A673 (cell line): Measurements from ENCODE around the gene FTSJ3. TPM values are rescaled to one million over a fixed set of nuclear protein-coding genes. Genes with fewer than 3 reads are reported as not detected.
"Not testable (repeated sequence)": the region's sequence is repeated elsewhere in the genome, so short reads cannot be mapped to it uniquely, and the experiment has no call there.

Source experiments
- BruUV-seq: library from RNA; stranded (reverse); fragments of 400-500 nt; replicated peaks from 2 replicates; lab custom pipeline; 2021; lab: Mats Ljungman, UMichigan
- CTCF ChIA-PET: fragments of 300-600 bp; sonication (Branson Sonifier 250); formaldehyde crosslinking; loops from one replicate; lab custom pipeline; 2022; ENCODE audit warnings: antibody characterized with exemption; lab: Charles Lee
- POLR2A ChIA-PET: fragments of 300-600 bp; sonication (Branson Sonifier 250); formaldehyde crosslinking; loops from one replicate; lab custom pipeline; 2022; ENCODE audit warnings: antibody characterized with exemption; ENCODE audit not compliant: low non-redundant PET; lab: Charles Lee
- DNase-seq: peaks from one replicate; pipeline ENCODE4 v3.0.0-alpha.2; 2015; ENCODE audit warnings: low spot score
- H3K27ac ChIP-seq: fragments of 200-600 bp; sonication (generic); 2 replicates; pipeline ENCODE4 v1.5.1; 2016; ENCODE audit warnings: mixed run types, low read depth, mild to moderate bottlenecking, mixed read lengths, antibody characterized with exemption, low read length; ENCODE audit not compliant: poor library complexity, severe bottlenecking
- H3K27me3 ChIP-seq: fragments of 200-600 bp; sonication (generic); replicated peaks from 2 replicates; pipeline ENCODE4 v1.6.1; 2017; ENCODE audit warnings: mixed run types, low read depth, mild to moderate bottlenecking, mixed read lengths, antibody characterized with exemption, low read length; ENCODE audit not compliant: insufficient read depth, poor library complexity
- H3K36me3 ChIP-seq: fragments of 200-600 bp; sonication (generic); 2 replicates; pipeline ENCODE4 v1.6.1; 2016; ENCODE audit warnings: mixed run types, mild to moderate bottlenecking, mixed read lengths, antibody characterized with exemption, low read length; ENCODE audit not compliant: insufficient read depth, poor library complexity, severe bottlenecking
- H3K4me1 ChIP-seq: fragments of 200-600 bp; sonication (generic); 2 replicates; pipeline ENCODE4 v1.6.1; 2017; ENCODE audit warnings: mixed run types, mild to moderate bottlenecking, mixed read lengths, antibody characterized with exemption, low read length; ENCODE audit not compliant: insufficient read depth, poor library complexity, severe bottlenecking
- H3K4me3 ChIP-seq: fragments of 200-600 bp; sonication (generic); 2 replicates; pipeline ENCODE4 v1.5.1; 2016; ENCODE audit warnings: low read depth, mixed run types, mild to moderate bottlenecking, mixed read lengths, low read length; ENCODE audit not compliant: poor library complexity, severe bottlenecking
- H3K9me3 ChIP-seq: fragments of 200-600 bp; sonication (generic); 2 replicates; pipeline ENCODE4 v1.6.1; 2016; ENCODE audit warnings: mixed run types, low read depth, mild to moderate bottlenecking, mixed read lengths, antibody characterized with exemption, low read length; ENCODE audit not compliant: poor library complexity, severe bottlenecking
- EZH2 ChIP-seq: fragments of 200-600 bp; sonication (generic); IDR thresholded peaks from 2 replicates; pipeline ENCODE4 v1.6.1; 2017; ENCODE audit warnings: borderline replicate concordance, low read depth, mild to moderate bottlenecking, mixed read lengths, antibody characterized with exemption, low read length; ENCODE audit not compliant: poor library complexity, severe bottlenecking
- intact Hi-C: fragments of 100-400 bp; cut with micrococcal nuclease; formaldehyde crosslinking; loops from one replicate; pipeline ENCODE4 v1.10.0; 2022; ENCODE audit not compliant: unreplicated experiment
- total RNA-seq: library from RNA; stranded (reverse); gene quantifications from 2 replicates; pipeline ENCODE4 v1.2.3, GENCODE V29; 2021
- TF ChIP-seq, protein P1 (sequence below): fragments of 300-800, 200-600 bp; sonication (generic); conservative IDR thresholded peaks from 2 replicates; pipeline ENCODE4 v1.5.1; 2017; ENCODE audit warnings: low read depth, mild to moderate bottlenecking, antibody characterized with exemption, low read length, moderate library complexity, mixed read lengths

Gene FTSJ3
- total RNA-seq, 1 experiment from 2014 or later: 90.4 TPM

DNA sequence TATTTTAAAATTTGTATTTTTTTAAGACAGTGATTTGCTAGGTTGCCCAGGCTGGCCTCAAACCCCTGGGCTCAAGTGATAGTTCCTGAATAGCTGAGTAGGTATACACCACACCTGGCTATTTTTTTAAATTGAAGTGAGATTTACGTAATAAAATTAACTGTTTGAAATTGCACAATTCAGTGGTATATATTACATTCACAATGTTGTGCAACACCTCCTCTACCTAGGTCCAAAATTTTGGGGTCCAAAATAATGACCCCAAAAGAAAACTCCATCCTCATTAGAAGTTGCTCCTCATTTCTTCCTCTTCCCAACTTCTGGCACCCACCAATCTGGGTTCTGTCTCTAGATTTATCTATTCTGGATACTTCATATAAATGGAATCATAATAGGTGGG is 18.0 kb upstream of the FTSJ3 start:
- H3K27me3 ChIP-seq: no peaks in the 10 kb centered on the region
- POLR2A ChIA-PET: no interaction called here

GRCh38 chr17:63843910-63844677 is 16.6 kb upstream of the FTSJ3 start:
- H3K27me3 ChIP-seq: no peaks in the 10 kb centered on the region
- no peaks in the 10 kb centered on the region for H3K36me3 ChIP-seq
- H3K27ac ChIP-seq: no peak overlapping the region
- H3K4me1 ChIP-seq: peaks cover 23% of the 10 kb centered on the region
- BruUV-seq: no TSS peak
- peak overlapping the region; percentile 95 for H3K4me3 ChIP-seq
- CTCF ChIA-PET: interaction anchor here (0.7 kb wide), 1 partner anchor 17 kb away, joined by 5 read pairs; the partner anchor contains the start of gene PSMC5
- no peak for DNase-seq
- H3K9me3 ChIP-seq: no peaks in the 10 kb centered on the region
- intact Hi-C loops: no loop called here
- POLR2A ChIA-PET: no interaction called here
- TF ChIP-seq, protein P1, sequence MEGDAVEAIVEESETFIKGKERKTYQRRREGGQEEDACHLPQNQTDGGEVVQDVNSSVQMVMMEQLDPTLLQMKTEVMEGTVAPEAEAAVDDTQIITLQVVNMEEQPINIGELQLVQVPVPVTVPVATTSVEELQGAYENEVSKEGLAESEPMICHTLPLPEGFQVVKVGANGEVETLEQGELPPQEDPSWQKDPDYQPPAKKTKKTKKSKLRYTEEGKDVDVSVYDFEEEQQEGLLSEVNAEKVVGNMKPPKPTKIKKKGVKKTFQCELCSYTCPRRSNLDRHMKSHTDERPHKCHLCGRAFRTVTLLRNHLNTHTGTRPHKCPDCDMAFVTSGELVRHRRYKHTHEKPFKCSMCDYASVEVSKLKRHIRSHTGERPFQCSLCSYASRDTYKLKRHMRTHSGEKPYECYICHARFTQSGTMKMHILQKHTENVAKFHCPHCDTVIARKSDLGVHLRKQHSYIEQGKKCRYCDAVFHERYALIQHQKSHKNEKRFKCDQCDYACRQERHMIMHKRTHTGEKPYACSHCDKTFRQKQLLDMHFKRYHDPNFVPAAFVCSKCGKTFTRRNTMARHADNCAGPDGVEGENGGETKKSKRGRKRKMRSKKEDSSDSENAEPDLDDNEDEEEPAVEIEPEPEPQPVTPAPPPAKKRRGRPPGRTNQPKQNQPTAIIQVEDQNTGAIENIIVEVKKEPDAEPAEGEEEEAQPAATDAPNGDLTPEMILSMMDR: no peak
- no peak for TF ChIP-seq EZH2

More for the DNA sequence above, 18.0 kb upstream of the FTSJ3 start:
- intact Hi-C loops: no loop called here
- no peak for DNase-seq
- CTCF ChIA-PET: no interaction called here
- Histone ChIP-seq H3K4me3 (no peak overlapping the region), H3K27ac (no peak overlapping the region), H3K9me3 (no peaks in the 10 kb centered on the region), H3K36me3 (no peaks in the 10 kb centered on the region), H3K4me1 (peaks cover 9% of the 10 kb centered on the region)
- BruUV-seq: no TSS peak
- no peak for TF ChIP-seq EZH2
- TF ChIP-seq, protein P1: no peak

- Histone ChIP-seq H3K4me3 (peak overlapping the region; percentile 95), H3K4me1 (peaks cover 30% of the 10 kb centered on the region), H3K27ac (peak overlapping the region; percentile 62)
- ChIA-PET CTCF (interaction anchor here (0.7 to 1.2 kb wide), 3 partner anchors 9 to 23 kb away, joined by 4 to 5 read pairs (median 5); partner anchors contain the start of gene PSMC5), POLR2A (interaction anchor here (0.6 kb wide), 1 partner anchor 303 kb away, joined by 3 read pairs; no protein-coding TSS in a partner anchor)
- DNase-seq, H3K9me3 ChIP-seq, H3K36me3 ChIP-seq, intact Hi-C loops, H3K27me3 ChIP-seq: not testable (repeated sequence)
- BruUV-seq: TSS peak; percentile 84
Measured at GRCh38 chr17:63843387-63843888, 16.0 kb upstream of the FTSJ3 start.
